ENCODE data around the gene FSTL3. TPM values are rescaled to one million over a fixed set of nuclear protein-coding genes. Genes with fewer than 3 reads are reported as not detected.

FSTL3 gene
- total and polyA plus RNA-seq, 2 of the 13 experiments (the other 11 are each of a cell fraction or from before 2014, with no cell fraction given), result 13.5 to 15.6 TPM

DNA sequence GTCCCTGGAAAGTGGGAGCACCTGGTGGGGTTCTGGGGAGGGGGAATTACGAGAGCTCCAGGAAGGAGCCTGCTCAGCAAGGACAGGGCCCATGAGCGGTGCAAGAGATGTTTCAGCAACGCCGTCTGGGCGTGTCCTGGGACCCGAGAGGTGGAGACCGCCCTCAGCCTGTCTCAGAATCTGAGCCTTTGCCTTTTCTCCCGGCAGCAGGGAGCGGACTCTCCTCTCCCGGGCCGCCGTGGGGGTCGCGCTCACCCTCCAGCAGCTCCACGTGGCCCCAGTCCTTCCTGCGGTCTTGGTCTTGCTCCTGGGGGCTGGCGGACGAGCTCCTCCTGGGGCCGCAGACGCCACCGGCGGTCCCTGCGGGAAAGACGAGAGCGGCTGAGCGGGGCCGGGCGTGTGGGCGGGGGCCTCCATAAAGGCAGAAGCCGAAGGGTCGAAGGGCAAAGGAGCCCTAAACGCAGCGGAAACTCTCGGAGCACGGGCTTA, 43.6 kb upstream of the FSTL3 start (continued):
- TF ChIP-seq, protein P1, sequence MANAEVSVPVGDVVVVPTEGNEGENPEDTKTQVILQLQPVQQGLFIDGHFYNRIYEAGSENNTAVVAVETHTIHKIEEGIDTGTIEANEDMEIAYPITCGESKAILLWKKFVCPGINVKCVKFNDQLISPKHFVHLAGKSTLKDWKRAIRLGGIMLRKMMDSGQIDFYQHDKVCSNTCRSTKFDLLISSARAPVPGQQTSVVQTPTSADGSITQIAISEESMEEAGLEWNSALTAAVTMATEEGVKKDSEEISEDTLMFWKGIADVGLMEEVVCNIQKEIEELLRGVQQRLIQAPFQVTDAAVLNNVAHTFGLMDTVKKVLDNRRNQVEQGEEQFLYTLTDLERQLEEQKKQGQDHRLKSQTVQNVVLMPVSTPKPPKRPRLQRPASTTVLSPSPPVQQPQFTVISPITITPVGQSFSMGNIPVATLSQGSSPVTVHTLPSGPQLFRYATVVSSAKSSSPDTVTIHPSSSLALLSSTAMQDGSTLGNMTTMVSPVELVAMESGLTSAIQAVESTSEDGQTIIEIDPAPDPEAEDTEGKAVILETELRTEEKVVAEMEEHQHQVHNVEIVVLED (CRISPR knock-in tag; IDR thresholded peaks at IDR 0.05; ENCODE audit: borderline replicate concordance), result no peak
- TF ChIP-seq AGO1 (IDR thresholded peaks at IDR 0.05; ENCODE audit: low read depth, low read length, poor library complexity, severe bottlenecking), result no peak
- TF ChIP-seq, protein P2, sequence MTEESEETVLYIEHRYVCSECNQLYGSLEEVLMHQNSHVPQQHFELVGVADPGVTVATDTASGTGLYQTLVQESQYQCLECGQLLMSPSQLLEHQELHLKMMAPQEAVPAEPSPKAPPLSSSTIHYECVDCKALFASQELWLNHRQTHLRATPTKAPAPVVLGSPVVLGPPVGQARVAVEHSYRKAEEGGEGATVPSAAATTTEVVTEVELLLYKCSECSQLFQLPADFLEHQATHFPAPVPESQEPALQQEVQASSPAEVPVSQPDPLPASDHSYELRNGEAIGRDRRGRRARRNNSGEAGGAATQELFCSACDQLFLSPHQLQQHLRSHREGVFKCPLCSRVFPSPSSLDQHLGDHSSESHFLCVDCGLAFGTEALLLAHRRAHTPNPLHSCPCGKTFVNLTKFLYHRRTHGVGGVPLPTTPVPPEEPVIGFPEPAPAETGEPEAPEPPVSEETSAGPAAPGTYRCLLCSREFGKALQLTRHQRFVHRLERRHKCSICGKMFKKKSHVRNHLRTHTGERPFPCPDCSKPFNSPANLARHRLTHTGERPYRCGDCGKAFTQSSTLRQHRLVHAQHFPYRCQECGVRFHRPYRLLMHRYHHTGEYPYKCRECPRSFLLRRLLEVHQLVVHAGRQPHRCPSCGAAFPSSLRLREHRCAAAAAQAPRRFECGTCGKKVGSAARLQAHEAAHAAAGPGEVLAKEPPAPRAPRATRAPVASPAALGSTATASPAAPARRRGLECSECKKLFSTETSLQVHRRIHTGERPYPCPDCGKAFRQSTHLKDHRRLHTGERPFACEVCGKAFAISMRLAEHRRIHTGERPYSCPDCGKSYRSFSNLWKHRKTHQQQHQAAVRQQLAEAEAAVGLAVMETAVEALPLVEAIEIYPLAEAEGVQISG (CRISPR knock-in tag; IDR thresholded peaks at IDR 0.05), result no peak
- no peak for TF ChIP-seq ZNF816 (CRISPR knock-in tag; IDR thresholded peaks at IDR 0.05; ENCODE audit: borderline replicate concordance)
- TF ChIP-seq ZFP41 (CRISPR knock-in tag; IDR thresholded peaks at IDR 0.05; ENCODE audit: borderline replicate concordance), result peak; percentile 26; the same call in 1 of the 2 replicates
- TF ChIP-seq SAP130 (CRISPR knock-in tag; IDR thresholded peaks at IDR 0.05; ENCODE audit: low read depth), result peak; percentile 81
- TF ChIP-seq, protein P3, sequence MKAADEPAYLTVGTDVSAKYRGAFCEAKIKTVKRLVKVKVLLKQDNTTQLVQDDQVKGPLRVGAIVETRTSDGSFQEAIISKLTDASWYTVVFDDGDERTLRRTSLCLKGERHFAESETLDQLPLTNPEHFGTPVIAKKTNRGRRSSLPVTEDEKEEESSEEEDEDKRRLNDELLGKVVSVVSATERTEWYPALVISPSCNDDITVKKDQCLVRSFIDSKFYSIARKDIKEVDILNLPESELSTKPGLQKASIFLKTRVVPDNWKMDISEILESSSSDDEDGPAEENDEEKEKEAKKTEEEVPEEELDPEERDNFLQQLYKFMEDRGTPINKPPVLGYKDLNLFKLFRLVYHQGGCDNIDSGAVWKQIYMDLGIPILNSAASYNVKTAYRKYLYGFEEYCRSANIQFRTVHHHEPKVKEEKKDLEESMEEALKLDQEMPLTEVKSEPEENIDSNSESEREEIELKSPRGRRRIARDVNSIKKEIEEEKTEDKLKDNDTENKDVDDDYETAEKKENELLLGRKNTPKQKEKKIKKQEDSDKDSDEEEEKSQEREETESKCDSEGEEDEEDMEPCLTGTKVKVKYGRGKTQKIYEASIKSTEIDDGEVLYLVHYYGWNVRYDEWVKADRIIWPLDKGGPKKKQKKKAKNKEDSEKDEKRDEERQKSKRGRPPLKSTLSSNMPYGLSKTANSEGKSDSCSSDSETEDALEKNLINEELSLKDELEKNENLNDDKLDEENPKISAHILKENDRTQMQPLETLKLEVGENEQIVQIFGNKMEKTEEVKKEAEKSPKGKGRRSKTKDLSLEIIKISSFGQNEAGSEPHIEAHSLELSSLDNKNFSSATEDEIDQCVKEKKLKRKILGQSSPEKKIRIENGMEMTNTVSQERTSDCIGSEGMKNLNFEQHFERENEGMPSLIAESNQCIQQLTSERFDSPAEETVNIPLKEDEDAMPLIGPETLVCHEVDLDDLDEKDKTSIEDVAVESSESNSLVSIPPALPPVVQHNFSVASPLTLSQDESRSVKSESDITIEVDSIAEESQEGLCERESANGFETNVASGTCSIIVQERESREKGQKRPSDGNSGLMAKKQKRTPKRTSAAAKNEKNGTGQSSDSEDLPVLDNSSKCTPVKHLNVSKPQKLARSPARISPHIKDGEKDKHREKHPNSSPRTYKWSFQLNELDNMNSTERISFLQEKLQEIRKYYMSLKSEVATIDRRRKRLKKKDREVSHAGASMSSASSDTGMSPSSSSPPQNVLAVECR (CRISPR knock-in tag; IDR thresholded peaks at IDR 0.05; ENCODE audit: borderline replicate concordance), result peak; percentile 7; the same call in 1 of the 2 replicates
- TF ChIP-seq ZNF180 (CRISPR knock-in tag; IDR thresholded peaks at IDR 0.05; ENCODE audit: borderline replicate concordance, low read depth), result no peak
- peak; percentile 4; the same call in 1 of the 2 replicates for TF ChIP-seq FOSL2 (CRISPR knock-in tag; IDR thresholded peaks at IDR 0.05)
- no peak for TF ChIP-seq RFX3 (CRISPR knock-in tag; IDR thresholded peaks at IDR 0.05)
- TF ChIP-seq, protein P4, sequence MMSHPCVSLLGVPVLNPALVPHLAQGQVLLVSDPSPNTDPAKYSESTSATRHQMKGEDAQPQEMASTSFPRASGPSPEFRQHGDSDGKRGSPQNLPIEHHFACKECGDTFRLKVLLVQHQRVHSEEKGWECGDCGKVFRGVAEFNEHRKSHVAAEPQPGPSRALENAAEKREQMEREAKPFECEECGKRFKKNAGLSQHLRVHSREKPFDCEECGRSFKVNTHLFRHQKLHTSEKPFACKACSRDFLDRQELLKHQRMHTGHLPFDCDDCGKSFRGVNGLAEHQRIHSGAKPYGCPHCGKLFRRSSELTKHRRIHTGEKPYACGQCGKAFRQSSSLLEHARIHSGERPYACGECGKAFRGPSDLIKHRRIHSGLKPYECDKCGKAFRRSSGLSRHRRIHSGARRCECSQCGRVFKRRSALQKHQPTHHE (CRISPR knock-in tag; IDR thresholded peaks at IDR 0.05; ENCODE audit: borderline replicate concordance), result no peak
- no peak for TF ChIP-seq NFE2L2 (IDR thresholded peaks at IDR 0.05; ENCODE audit: low read length)
- 0 out of 2 replicates have a peak, but pooled peaks have one; percentile 28 for TF ChIP-seq SPEN (CRISPR knock-in tag; IDR thresholded peaks at IDR 0.05; ENCODE audit: low read depth)
- no peak for TF ChIP-seq GPN1 (CRISPR knock-in tag; IDR thresholded peaks at IDR 0.05; ENCODE audit: borderline replicate concordance)
- TF ChIP-seq SMAD9 (CRISPR knock-in tag; IDR thresholded peaks at IDR 0.05), result no peak
- TF ChIP-seq SMARCC2 (IDR thresholded peaks at IDR 0.05), result no peak
- TF ChIP-seq RARG (CRISPR knock-in tag; IDR thresholded peaks at IDR 0.05; ENCODE audit: low read depth), result no peak
- TF ChIP-seq TARDBP (CRISPR knock-in tag; IDR thresholded peaks at IDR 0.05), result no peak

Measured in HepG2 (cell line).